ENCODE results near the gene SV2B.

- TF ChIP-seq EP300 (IDR thresholded peaks at IDR 0.05; ENCODE audit: low read depth) (no peak), POLR2AphosphoS5 (IDR thresholded peaks at IDR 0.05) (no peak)
- TF ChIP-seq, protein P1, sequence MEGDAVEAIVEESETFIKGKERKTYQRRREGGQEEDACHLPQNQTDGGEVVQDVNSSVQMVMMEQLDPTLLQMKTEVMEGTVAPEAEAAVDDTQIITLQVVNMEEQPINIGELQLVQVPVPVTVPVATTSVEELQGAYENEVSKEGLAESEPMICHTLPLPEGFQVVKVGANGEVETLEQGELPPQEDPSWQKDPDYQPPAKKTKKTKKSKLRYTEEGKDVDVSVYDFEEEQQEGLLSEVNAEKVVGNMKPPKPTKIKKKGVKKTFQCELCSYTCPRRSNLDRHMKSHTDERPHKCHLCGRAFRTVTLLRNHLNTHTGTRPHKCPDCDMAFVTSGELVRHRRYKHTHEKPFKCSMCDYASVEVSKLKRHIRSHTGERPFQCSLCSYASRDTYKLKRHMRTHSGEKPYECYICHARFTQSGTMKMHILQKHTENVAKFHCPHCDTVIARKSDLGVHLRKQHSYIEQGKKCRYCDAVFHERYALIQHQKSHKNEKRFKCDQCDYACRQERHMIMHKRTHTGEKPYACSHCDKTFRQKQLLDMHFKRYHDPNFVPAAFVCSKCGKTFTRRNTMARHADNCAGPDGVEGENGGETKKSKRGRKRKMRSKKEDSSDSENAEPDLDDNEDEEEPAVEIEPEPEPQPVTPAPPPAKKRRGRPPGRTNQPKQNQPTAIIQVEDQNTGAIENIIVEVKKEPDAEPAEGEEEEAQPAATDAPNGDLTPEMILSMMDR (IDR thresholded peaks at IDR 0.05), result no peak
Observed at GRCh38 chr15:91234759-91235158, 134.7 kb downstream of the SV2B start.

All from transverse colon (tissue), 4 donors.